NCI-H69 (cell line): ENCODE measurements around the gene LEMD2.
"Not testable (repeated sequence)": the region's sequence is repeated elsewhere in the genome, so short reads cannot be mapped to it uniquely, and the experiment has no call there.

Experiments used
- DNase-seq: peaks from one replicate; lab custom pipeline; 2025; lab: John Stamatoyannopoulos, UW

Gene LEMD2

GRCh38 chr6:33788694-33789549 is at the start of gene LEMD2:
Gene LEMD2, minus strand, starts transcription at chr6:33789130. Its CDS starts 14 bp downstream, at chr6:33789116.
- DNase-seq: peak; percentile 97

- no peak for DNase-seq
These were observed 49.2 kb upstream of the LEMD2 start for GRCh38 chr6:33837971-33838665.

DNA sequence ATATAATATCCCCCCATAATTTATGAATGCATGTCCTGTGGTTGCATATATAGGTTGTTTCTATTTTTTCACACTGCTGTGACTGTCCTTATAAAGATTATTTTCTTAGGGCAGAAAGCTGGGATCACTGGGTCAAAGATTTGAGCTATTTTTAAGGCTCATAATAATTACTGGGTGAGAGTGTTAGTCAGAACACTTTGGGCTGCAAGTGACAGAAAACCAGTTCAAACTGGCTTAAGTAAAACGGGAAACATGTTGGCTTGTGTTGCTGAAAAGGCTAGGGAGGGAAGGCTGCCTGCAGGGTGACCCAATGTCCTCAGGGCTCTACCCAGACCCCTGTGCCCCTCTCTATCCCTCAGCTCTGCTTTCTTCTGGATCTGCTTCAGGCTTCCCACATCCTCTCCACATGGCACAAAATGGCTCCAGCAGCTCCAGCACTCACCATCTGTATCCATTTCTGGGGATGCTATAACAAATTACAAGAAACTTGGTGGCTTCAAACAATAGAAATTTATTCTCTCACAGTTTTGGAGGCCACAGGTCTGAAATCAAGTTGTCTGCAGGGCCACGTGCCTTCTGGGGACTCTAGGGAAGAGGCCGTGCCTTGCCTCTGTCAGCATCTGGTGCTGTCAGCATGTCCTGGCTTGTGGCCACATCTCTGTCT is 48.0 kb upstream of the LEMD2 start:
- no peak for DNase-seq

- peak; percentile 38 for DNase-seq
These were observed 45.8 kb upstream of the LEMD2 start for GRCh38 chr6:33834401-33835392.

GRCh38 chr6:33833599-33833998 is 44.7 kb upstream of the LEMD2 start:
- no peak for DNase-seq

DNA sequence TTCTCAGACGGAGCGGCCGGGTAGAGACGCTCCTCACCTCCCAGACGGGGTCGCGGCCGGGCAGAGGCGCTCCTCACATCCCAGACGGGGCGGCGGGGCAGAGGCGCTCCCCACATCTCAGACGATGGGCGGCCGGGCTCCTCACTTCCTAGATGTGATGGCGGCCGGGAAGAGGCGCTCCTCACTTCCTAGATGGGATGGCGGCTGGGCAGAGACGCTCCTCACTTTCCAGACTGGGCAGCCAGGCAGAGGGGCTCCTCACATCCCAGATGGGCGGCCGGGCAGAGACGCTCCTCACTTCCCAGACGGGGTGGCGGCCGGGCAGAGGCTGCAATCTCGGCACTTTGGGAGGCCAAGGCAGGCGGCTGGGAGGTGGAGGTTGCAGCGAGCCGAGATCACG is 43.9 kb upstream of the LEMD2 start:
- not testable (repeated sequence) for DNase-seq

DNA sequence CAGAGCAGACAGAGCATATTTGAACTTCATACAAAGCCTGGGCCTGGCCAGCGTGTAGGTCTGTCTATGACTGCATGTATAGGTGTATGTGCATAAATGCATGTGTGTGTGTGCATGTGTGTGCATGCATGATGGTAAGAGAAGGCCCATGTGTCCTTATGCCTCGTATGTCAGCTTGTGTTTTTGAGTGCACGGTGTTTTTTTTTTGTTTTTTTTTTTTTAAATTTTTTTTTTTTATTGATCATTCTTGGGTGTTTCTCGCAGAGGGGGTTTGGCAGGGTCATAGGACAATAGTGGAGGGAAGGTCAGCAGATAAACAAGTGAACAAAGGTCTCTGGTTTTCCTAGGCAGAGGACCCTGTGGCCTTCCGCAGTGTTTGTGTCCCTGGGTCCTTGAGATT is 42.8 kb upstream of the LEMD2 start:
- DNase-seq: not testable (repeated sequence)

GRCh38 chr6:33830635-33831240 is 41.8 kb upstream of the LEMD2 start:
- DNase-seq: no peak

- peak; percentile 91 for DNase-seq
These were observed 40.1 kb upstream of the LEMD2 start for GRCh38 chr6:33828764-33829731.

GRCh38 chr6:33828452-33828763 is 39.5 kb upstream of the LEMD2 start:
- no peak for DNase-seq

GRCh38 chr6:33827546-33828451 is 38.9 kb upstream of the LEMD2 start:
- peak; percentile 79 for DNase-seq

DNA sequence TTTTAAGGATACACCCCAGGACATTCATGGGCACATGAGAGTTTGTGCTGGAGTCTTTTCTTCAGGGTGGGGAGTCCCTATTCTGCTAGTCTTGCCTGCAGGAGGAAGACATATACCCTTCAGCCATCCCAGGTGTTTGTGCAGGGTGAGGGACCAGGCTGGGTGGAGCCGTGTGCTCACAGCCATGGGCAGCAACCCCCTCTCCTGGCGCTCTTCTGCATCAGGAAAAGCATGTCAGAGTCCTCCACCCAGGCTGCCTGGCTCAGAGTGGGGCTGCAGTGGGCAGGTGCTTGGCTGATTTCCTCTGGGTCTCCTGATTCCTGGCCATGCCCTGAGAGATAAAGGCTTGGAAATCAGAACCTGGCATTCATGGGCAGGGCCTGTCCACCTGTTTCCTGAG is 37.6 kb upstream of the LEMD2 start:
- DNase-seq: peak; percentile 78

- DNase-seq: no peak
These were observed 35.7 kb upstream of the LEMD2 start for GRCh38 chr6:33824461-33825154.

DNA sequence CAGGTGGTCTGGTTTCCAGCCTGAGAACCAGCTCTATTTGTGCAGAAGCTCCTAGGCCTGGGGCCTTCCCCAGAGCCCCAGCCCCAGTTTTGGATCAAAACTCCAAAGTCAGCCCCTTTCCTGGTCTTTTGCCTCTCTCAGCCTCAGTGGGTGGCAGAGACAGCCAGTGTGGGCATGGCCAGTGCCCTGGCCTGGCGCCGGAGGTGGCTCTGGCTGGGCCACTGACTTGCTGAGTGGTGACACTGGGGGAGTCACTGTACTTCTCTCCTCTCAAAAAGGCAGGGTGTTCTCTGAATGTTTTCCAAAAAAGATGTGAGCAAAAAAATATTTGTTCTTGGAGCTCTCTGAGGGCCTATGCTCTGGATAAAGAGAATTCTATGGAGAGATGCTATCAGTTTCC is 34.9 kb upstream of the LEMD2 start:
- no peak for DNase-seq

DNA sequence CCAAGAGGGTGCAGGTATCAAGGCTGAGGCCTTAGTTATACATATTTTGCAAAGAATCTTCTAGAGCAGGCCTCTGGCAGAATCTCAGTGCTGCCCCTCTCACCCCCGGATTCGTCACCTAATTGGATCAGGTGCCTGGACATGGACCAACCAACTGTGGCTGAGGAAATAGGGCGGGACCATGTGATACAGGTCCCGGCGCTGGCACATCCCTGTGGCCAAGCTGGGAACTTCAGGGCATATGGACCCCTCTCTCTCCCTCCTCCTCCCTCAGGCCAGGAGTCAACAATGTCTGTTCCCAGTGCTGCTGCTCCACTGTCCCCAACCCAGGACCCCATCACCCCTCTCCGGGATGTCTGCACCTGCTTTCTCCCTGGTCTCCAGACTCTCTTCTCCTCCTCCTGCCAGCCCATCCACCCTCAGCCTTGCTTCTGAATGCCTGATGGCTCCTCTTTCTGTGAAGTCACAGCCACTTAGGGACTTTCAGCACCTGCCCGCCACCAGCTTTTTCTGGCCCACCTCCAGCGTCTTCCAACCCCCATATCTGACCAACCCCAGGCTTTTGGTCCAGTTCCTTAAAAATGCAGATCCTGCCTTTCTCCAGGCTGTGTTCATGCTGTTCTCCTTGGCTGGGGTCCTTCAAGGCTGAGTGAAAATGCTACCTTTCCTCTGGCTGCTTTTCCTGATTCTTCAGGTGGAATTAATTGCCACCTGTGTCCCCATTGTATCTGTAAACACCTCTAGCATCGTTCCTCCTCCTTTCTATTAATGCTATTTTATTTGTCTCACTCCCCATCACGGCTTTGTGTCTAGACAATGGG is 33.9 kb upstream of the LEMD2 start:
- DNase-seq: peak; percentile 94

DNA sequence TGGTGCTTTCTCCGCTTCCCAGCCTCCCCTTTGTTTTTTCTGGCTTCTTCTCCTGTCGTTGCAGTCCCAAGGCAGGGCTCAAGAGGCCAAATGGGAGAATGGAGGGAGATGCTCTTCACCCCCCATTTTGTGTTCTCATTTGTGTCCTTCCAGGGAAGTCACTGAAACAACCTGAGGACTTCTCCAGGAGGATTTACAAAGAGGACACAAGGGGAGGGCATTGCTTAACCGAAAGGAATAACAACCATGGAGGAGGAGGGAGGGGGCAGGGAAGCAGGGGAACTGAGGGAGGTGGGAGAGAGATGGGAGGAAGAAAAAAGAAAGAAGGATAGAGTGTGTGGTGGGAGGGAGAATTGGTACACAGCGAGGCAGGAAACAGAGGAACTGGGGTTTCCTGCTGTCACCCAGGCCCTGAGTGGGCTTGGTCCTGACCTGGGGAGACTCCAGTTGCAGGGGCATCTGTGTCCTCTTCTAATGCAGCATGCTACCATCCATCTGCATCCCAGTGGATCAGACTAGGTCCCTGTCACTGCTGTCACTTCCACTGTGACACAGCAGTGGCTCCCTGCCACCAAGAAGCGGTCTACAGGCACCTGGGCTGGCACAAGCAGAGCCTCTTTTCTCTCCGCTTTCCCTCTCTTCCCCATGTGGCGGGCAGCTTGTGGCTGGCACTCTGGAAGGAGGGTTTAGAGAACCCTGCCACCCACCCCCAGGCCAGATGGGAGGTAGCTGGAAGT is 32.0 kb upstream of the LEMD2 start:
- no peak for DNase-seq

- DNase-seq: peak; percentile 33
These were observed 31.3 kb upstream of the LEMD2 start for GRCh38 chr6:33820243-33820642.
